HG03060 (cell line): ENCODE measurements around the gene CRAT.

ENCODE experiments used
- ATAC-seq: cut with Tn5 transposase; IDR thresholded peaks from one replicate; pipeline ENCODE4 v1.9.1; 2021; ENCODE audit warnings: low read depth, moderate number of reproducible peaks; ENCODE audit not compliant: unreplicated experiment

CRAT gene

GRCh38 chr9:129069862-129070641 is 40.5 kb downstream of the CRAT start:
- ATAC-seq = no peak

GRCh38 chr9:129068990-129069861 is 41.4 kb downstream of the CRAT start:
- ATAC-seq = no peak

GRCh38 chr9:129068110-129068509 is 42.5 kb downstream of the CRAT start:
- ATAC-seq = no peak

- no peak for ATAC-seq
These were observed 46.1 kb downstream of the CRAT start for GRCh38 chr9:129064499-129064908.

GRCh38 chr9:129063061-129063460 is 47.5 kb downstream of the CRAT start:
- no peak for ATAC-seq

GRCh38 chr9:129060991-129061390 is 49.6 kb downstream of the CRAT start:
- ATAC-seq = no peak

- no peak for ATAC-seq
These were observed 50.5 kb downstream of the CRAT start for GRCh38 chr9:129059796-129060785.

GRCh38 chr9:129058965-129059795 is 51.4 kb downstream of the CRAT start:
- ATAC-seq = no peak

- ATAC-seq = no peak
These were observed 56.3 kb downstream of the CRAT start for GRCh38 chr9:129054163-129054851.

GRCh38 chr9:129053020-129053419 is 57.6 kb downstream of the CRAT start:
- no peak for ATAC-seq

GRCh38 chr9:129052592-129052991 is 58.0 kb downstream of the CRAT start:
- ATAC-seq = no peak
